A673 (cell line): ENCODE data around the gene USP20.

Experiments used
- EZH2 ChIP-seq: fragments of 200-600 bp; sonication (generic); IDR thresholded peaks from 2 replicates; pipeline ENCODE4 v1.6.1; 2017; ENCODE audit warnings: borderline replicate concordance, low read depth, mild to moderate bottlenecking, mixed read lengths, antibody characterized with exemption, low read length; ENCODE audit not compliant: poor library complexity, severe bottlenecking
- TF ChIP-seq, protein P1 (sequence below): fragments of 300-800, 200-600 bp; sonication (generic); conservative IDR thresholded peaks from 2 replicates; pipeline ENCODE4 v1.5.1; 2017; ENCODE audit warnings: low read depth, mild to moderate bottlenecking, antibody characterized with exemption, low read length, moderate library complexity, mixed read lengths

DNA sequence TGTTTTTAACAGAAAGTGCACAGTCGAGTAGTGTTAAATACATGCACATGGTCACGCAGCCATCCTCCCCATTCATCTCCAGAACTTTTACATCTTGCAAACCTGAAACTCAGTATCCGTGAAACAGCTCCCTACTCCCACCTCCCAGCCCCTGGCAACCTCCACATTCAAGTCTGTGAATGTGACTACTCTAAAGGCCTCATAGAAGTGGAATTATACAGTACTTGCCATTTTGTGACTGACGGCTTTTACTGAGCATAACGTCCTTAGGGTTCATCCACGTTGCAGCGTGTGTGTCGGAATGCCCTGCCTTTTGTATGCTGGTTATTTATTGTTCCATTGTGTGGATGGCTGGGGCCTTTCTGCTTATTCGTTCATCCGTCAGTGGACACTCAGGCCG is 35.8 kb downstream of the USP20 start:
- TF ChIP-seq, protein P1, sequence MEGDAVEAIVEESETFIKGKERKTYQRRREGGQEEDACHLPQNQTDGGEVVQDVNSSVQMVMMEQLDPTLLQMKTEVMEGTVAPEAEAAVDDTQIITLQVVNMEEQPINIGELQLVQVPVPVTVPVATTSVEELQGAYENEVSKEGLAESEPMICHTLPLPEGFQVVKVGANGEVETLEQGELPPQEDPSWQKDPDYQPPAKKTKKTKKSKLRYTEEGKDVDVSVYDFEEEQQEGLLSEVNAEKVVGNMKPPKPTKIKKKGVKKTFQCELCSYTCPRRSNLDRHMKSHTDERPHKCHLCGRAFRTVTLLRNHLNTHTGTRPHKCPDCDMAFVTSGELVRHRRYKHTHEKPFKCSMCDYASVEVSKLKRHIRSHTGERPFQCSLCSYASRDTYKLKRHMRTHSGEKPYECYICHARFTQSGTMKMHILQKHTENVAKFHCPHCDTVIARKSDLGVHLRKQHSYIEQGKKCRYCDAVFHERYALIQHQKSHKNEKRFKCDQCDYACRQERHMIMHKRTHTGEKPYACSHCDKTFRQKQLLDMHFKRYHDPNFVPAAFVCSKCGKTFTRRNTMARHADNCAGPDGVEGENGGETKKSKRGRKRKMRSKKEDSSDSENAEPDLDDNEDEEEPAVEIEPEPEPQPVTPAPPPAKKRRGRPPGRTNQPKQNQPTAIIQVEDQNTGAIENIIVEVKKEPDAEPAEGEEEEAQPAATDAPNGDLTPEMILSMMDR, result no peak
- no peak for TF ChIP-seq EZH2
